ENCODE measurements around the gene ACTN2.

ACTN2 gene

DNA sequence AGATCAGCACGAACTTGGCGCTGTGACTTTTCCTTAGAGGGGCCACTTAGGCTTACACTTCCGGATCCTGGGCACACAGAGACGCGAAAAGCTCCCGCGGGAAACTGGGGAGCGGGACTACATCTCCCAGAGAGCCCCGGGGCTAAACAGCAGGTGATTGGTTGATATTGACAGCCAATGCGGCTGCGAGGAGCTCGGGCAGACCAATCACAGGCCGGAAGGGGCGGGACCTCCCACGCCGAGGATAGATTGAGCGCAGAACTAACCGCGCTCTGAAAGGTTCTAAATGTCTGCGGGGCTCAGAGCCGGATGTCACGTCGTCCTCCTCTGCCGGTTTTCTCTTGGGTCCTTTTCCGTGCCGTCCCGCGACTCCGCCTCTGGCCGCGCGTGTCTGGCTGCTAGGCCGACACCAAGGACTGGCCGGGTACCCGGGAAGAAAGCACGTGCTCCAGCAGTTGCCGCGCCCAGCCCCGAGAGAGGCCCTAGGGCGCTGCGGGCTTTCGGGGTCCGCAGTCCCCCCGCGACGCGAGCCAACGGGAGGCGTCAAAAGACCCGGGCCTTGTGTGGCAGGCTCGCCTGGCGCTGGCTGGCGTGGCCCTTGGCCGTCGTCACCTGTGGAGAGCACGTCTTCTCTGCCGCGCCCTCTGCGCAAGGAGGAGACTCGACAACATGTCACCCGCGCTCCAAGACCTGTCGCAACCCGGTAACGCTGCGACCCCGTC, 108.9 kb downstream of the ACTN2 start, which contains the start of gene MTR:
Gene MTR, plus strand, starts transcription at position 258 of the 722 bp plus-strand sequence. Its CDS starts 412 bp downstream, at position 670.
- no peak for TF ChIP-seq SNAI2 (CRISPR knock-in tag; IDR thresholded peaks at IDR 0.05)
- peak; percentile 43; the same call in 1 of the 2 replicates for TF ChIP-seq ZFP3 (CRISPR knock-in tag; IDR thresholded peaks at IDR 0.05)
- no peak for TF ChIP-seq TCF4 (CRISPR knock-in tag; IDR thresholded peaks at IDR 0.05; ENCODE audit: borderline replicate concordance)
- TF ChIP-seq ZNF70 (CRISPR knock-in tag; IDR thresholded peaks at IDR 0.05) = peak; percentile 47; the same call in 1 of the 2 replicates
- 0 out of 2 replicates have a peak, but pooled peaks have one; percentile 54 for TF ChIP-seq POU6F1 (CRISPR knock-in tag; IDR thresholded peaks at IDR 0.05; ENCODE audit: borderline replicate concordance, low read depth)
- no peak for TF ChIP-seq CREB5 (CRISPR knock-in tag; IDR thresholded peaks at IDR 0.05; ENCODE audit: low read depth)
- TF ChIP-seq OSR1 (CRISPR knock-in tag; IDR thresholded peaks at IDR 0.05) = no peak
- TF ChIP-seq ESRRG (CRISPR knock-in tag; IDR thresholded peaks at IDR 0.05) = no peak
- ATAC-seq = peak; percentile 99

DNA sequence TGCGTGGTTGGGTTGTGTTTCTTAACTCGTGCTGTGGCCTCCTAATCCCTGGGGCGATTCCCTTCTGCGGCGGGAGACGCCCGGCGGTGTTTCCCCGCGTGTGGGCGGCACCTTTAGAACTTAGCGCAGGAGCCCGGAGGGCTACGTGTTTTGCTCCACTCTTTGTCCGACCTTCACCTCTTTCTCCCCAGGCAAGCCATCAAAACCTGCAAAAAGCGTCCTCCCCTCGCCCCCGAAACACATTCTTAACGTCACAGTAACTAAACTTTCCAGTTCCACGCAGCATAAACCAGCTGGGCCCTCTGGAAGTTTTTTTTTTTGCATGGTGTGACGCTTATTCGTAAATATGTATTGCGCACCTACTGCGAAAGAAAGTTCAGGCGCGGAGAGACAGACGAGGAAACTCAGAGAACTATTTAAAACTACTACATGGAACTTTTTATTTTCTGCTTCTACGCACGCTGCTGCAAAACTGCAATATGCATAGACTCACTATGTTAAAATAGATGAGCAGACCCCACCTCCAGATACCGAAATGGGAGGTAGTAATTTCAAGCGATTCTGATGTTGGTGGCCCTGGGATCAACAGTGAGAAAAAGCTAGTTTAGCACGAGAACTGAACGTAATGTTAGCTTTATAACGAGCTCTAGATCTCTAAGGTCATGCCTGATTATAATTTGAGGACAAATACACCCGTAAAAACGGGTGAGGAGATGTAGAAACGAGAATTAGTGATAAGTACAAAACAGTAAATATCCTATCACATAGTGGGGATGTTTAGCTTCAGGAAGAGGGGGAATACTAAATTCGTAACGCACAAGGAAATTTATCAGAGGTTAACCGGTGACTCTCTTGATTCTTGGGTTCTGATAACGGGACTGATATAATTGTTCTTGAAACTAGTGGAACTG, 109.7 kb downstream of the ACTN2 start:
- peak; percentile 50 for ATAC-seq
- TF ChIP-seq ZC3H10 (CRISPR knock-in tag; IDR thresholded peaks at IDR 0.05) (no peak), CREB5 (CRISPR knock-in tag; IDR thresholded peaks at IDR 0.05; ENCODE audit: low read depth) (no peak), RARB (CRISPR knock-in tag; IDR thresholded peaks at IDR 0.05) (no peak)

DNA sequence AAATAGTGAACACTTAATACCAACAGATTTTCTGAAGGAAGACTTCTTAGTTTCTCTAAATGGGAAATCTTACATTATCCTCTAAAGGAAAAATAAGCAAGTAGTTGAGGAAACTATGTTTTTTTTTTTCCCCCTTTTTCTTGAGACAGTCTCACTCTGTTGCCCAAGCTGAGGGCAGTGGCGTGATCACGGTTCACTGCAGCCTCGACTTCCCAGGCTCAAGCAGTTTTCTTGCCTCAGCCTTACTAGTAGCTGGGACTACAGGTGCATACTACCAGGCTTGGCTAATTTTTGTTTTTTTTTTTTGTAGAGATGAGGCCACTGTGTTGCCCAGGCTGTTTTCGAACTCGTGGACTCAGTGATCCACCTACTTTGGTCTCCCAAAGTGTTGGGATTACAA, 112.7 kb downstream of the ACTN2 start:
- TF ChIP-seq OSR1 (CRISPR knock-in tag; IDR thresholded peaks at IDR 0.05) = no peak
- no peak for TF ChIP-seq RARB (CRISPR knock-in tag; IDR thresholded peaks at IDR 0.05)
- TF ChIP-seq POU6F1 (CRISPR knock-in tag; IDR thresholded peaks at IDR 0.05; ENCODE audit: borderline replicate concordance, low read depth) = no peak
- TF ChIP-seq ZFP3 (CRISPR knock-in tag; IDR thresholded peaks at IDR 0.05) = no peak
- no peak for TF ChIP-seq PPARA (CRISPR knock-in tag; IDR thresholded peaks at IDR 0.05; ENCODE audit: borderline replicate concordance)
- TF ChIP-seq ZNF70 (CRISPR knock-in tag; IDR thresholded peaks at IDR 0.05) = no peak
- no peak for TF ChIP-seq TCF4 (CRISPR knock-in tag; IDR thresholded peaks at IDR 0.05; ENCODE audit: borderline replicate concordance)
- TF ChIP-seq SNAI2 (CRISPR knock-in tag; IDR thresholded peaks at IDR 0.05) = no peak
- TF ChIP-seq GLIS3 (CRISPR knock-in tag; IDR thresholded peaks at IDR 0.05) = no peak
- no peak for TF ChIP-seq CSDC2 (CRISPR knock-in tag; IDR thresholded peaks at IDR 0.05)
- TF ChIP-seq, protein P1, sequence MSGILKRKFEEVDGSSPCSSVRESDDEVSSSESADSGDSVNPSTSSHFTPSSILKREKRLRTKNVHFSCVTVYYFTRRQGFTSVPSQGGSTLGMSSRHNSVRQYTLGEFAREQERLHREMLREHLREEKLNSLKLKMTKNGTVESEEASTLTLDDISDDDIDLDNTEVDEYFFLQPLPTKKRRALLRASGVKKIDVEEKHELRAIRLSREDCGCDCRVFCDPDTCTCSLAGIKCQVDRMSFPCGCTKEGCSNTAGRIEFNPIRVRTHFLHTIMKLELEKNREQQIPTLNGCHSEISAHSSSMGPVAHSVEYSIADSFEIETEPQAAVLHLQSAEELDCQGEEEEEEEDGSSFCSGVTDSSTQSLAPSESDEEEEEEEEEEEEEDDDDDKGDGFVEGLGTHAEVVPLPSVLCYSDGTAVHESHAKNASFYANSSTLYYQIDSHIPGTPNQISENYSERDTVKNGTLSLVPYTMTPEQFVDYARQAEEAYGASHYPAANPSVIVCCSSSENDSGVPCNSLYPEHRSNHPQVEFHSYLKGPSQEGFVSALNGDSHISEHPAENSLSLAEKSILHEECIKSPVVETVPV (CRISPR knock-in tag; IDR thresholded peaks at IDR 0.05) = no peak
- no peak for ATAC-seq

GRCh38 chr1:236800002-236800620, 113.8 kb downstream of the ACTN2 start:
- no peak for ATAC-seq
- no peak for TF ChIP-seq ZC3H10 (CRISPR knock-in tag; IDR thresholded peaks at IDR 0.05)
- TF ChIP-seq ARNTL (CRISPR knock-in tag; IDR thresholded peaks at IDR 0.05; ENCODE audit: borderline replicate concordance, low read depth) = no peak
- no peak for TF ChIP-seq ESRRG (CRISPR knock-in tag; IDR thresholded peaks at IDR 0.05)
- TF ChIP-seq ZFP3 (CRISPR knock-in tag; IDR thresholded peaks at IDR 0.05) = no peak
- TF ChIP-seq ISL1 (CRISPR knock-in tag; IDR thresholded peaks at IDR 0.05) = no peak
- TF ChIP-seq TCF4 (CRISPR knock-in tag; IDR thresholded peaks at IDR 0.05; ENCODE audit: borderline replicate concordance) = no peak
- no peak for TF ChIP-seq TOX (CRISPR knock-in tag; IDR thresholded peaks at IDR 0.05; ENCODE audit: borderline replicate concordance)
- no peak for TF ChIP-seq PATZ1 (CRISPR knock-in tag; IDR thresholded peaks at IDR 0.05; ENCODE audit: borderline replicate concordance)
- no peak for TF ChIP-seq ZNF70 (CRISPR knock-in tag; IDR thresholded peaks at IDR 0.05)
- no peak for TF ChIP-seq PPARA (CRISPR knock-in tag; IDR thresholded peaks at IDR 0.05; ENCODE audit: borderline replicate concordance)
- TF ChIP-seq, protein P1 (CRISPR knock-in tag; IDR thresholded peaks at IDR 0.05) = no peak
- no peak for TF ChIP-seq BACH2 (CRISPR knock-in tag; IDR thresholded peaks at IDR 0.05; ENCODE audit: borderline replicate concordance)
- no peak for TF ChIP-seq ZNF8 (CRISPR knock-in tag; IDR thresholded peaks at IDR 0.05)
